Testis (tissue), 3 donors: ENCODE measurements around the gene MLPH. TPM values are rescaled to one million over a fixed set of nuclear protein-coding genes. Genes with fewer than 3 reads are reported as not detected.
"Not testable (repeated sequence)": the region's sequence is repeated elsewhere in the genome, so short reads cannot be mapped to it uniquely, and the experiment has no call there.

ENCODE experiments used
- DNase-seq: peaks from one replicate; pipeline ENCODE4 v3.0.0-alpha.2; 2019
- H3K27ac ChIP-seq, 2 donors: fragments of 200-600 bp; sonication (generic); one replicate each; pipeline ENCODE4 v1.5.1; 2019
- H3K27me3 ChIP-seq: fragments of 200-600 bp; sonication (generic); one replicate; pipeline ENCODE4 v1.5.1; 2019
- H3K36me3 ChIP-seq: fragments of 200-600 bp; sonication (generic); one replicate; pipeline ENCODE4 v1.5.1; 2017; ENCODE audit warnings: low read depth; ENCODE audit errors: missing control alignments
- H3K4me1 ChIP-seq: fragments of 200-600 bp; sonication (generic); one replicate; pipeline ENCODE4 v1.5.1; 2019
- H3K4me3 ChIP-seq, 2 donors: fragments of 200-600 bp; sonication (generic); one replicate each; pipeline ENCODE4 v1.5.1; 2017 to 2019
- H3K9me3 ChIP-seq: fragments of 200-600 bp; sonication (generic); one replicate; pipeline ENCODE4 v1.5.1; 2017
- POLR2A ChIP-seq: fragments of 450-650 bp; IDR thresholded peaks from one replicate; pipeline ENCODE4 v1.6.1; 2017; ENCODE audit warnings: antibody characterized with exemption, mild to moderate bottlenecking, moderate library complexity
- WGBS, 2 donors: methylation state at CpG; one replicate each; pipeline ENCODE4 v1.1.5; 2018; 5-methylcytosine and 5-hydroxymethylcytosine counted together
- intact Hi-C: fragments of 100-400 bp; cut with DNase I; formaldehyde crosslinking; loops from one replicate; pipeline ENCODE4 v1.15.1; 2023; ENCODE audit warnings: low total_unique reads
- polyA plus RNA-seq: library from polyadenylated mRNA; stranded (reverse); fragments of 350-450 nt; fragmentation: Illumina TruSeq; extraction: RNeasy Lipid Tissue Mini Kit (QIAGEN cat#74804); gene quantifications from one replicate; pipeline ENCODE4 v1.2.3, GENCODE V29; 2014; ENCODE audit warnings: low read depth, low replicate concordance; ENCODE audit not compliant: insufficient read depth
- total RNA-seq, 2 donors: library from RNA; depleted of rRNA; stranded (reverse); fragments of >200 nt; gene quantifications; one replicate each; pipeline ENCODE4 v1.2.3, GENCODE V29; 2016
- TF ChIP-seq, protein P1 (sequence below), 3 experiments: fragments of 450-650 bp in 2 of 3; fragments of 200-600 bp in 1 of 3; sonication (generic) in 1 of 3; IDR thresholded peaks; one replicate each; pipeline ENCODE4 v1.5.1; 2016 to 2019; ENCODE audit warnings: antibody characterized with exemption in 3 of 3, mild to moderate bottlenecking in 2 of 3, moderate library complexity in 1 of 3

Gene MLPH
- total and polyA plus RNA-seq, 3 donors from 2014 or later, result 5.5 to 7.4 (median 6.5) TPM

DNA sequence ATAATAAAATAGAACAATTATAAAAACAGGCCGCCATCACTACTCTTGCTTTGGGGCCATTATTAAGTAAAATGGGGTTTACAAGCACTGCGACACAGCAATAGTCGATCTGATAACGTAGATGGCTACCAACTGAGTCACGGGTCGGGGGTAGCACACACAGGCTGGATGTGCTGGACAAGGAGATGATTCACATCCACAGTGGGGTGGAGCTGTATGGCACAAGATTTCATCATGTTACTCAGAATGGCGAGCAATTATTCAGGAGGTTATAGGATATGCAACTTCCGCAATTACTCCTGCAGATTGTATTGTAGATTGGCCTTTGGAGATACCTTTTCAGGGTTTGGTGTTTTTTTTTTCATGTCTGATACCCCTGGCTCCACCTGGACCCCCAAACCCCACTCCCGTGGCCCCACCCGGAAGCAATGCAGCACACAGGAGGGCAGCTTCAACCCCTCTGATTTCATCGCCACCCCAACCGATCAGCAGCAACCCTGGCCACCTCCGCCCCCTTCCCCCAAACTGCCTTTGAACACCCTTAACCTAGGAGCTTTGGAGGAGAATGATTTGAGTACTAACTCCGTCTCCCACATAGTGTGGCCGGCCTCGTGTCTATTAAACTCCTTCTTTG is 21.4 kb upstream of the MLPH start:
- intact Hi-C loops, result no loop called here

DNA sequence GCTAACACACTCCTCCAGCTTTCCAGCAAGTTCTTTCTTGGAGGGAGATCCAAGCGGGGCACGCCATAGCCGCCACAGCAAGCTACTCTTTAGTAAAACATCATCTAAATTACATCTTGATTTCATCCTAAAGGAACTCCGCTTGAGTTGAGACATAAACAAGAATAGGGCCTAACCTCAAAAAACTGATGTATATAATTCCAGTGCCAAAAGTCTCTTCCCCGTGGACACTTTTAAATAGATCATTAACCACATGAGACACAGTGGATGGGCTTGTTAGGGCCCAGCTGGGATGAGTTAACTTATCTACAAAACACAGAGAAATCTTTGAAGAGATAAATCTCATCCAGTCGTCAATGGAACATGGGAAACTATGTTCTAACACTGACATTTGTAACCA is 20.8 kb upstream of the MLPH start:
- TF ChIP-seq, protein P1, sequence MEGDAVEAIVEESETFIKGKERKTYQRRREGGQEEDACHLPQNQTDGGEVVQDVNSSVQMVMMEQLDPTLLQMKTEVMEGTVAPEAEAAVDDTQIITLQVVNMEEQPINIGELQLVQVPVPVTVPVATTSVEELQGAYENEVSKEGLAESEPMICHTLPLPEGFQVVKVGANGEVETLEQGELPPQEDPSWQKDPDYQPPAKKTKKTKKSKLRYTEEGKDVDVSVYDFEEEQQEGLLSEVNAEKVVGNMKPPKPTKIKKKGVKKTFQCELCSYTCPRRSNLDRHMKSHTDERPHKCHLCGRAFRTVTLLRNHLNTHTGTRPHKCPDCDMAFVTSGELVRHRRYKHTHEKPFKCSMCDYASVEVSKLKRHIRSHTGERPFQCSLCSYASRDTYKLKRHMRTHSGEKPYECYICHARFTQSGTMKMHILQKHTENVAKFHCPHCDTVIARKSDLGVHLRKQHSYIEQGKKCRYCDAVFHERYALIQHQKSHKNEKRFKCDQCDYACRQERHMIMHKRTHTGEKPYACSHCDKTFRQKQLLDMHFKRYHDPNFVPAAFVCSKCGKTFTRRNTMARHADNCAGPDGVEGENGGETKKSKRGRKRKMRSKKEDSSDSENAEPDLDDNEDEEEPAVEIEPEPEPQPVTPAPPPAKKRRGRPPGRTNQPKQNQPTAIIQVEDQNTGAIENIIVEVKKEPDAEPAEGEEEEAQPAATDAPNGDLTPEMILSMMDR (IDR thresholded peaks at IDR 0.05), result no peak
- TF ChIP-seq POLR2A, result no peak
- no peak overlapping the region for H3K27ac ChIP-seq
- WGBS, 2 donors, result 77 to 84% methylated on average over 6 of the region's 6 CpGs
- no peaks in the 10 kb centered on the region for H3K4me1 ChIP-seq
- H3K9me3 ChIP-seq, result no peaks in the 10 kb centered on the region
- no peaks in the 10 kb centered on the region for H3K36me3 ChIP-seq
- no peaks in the 10 kb centered on the region for H3K27me3 ChIP-seq
- H3K4me3 ChIP-seq, result no peak overlapping the region
- DNase-seq, result no peak
- intact Hi-C loops, result no loop called here

More for the DNA sequence above, 21.4 kb upstream of the MLPH start:
- H3K9me3 ChIP-seq, result no peaks in the 10 kb centered on the region
- H3K4me3 ChIP-seq, result no peak overlapping the region
- no peaks in the 10 kb centered on the region for H3K27me3 ChIP-seq
- no peaks in the 10 kb centered on the region for H3K4me1 ChIP-seq
- DNase-seq, result no peak
- H3K36me3 ChIP-seq, result no peaks in the 10 kb centered on the region
- WGBS, 2 donors, result 94 to 95% methylated on average over 16 of the region's 16 CpGs
- TF ChIP-seq POLR2A, result no peak
- no peak overlapping the region for H3K27ac ChIP-seq

DNA sequence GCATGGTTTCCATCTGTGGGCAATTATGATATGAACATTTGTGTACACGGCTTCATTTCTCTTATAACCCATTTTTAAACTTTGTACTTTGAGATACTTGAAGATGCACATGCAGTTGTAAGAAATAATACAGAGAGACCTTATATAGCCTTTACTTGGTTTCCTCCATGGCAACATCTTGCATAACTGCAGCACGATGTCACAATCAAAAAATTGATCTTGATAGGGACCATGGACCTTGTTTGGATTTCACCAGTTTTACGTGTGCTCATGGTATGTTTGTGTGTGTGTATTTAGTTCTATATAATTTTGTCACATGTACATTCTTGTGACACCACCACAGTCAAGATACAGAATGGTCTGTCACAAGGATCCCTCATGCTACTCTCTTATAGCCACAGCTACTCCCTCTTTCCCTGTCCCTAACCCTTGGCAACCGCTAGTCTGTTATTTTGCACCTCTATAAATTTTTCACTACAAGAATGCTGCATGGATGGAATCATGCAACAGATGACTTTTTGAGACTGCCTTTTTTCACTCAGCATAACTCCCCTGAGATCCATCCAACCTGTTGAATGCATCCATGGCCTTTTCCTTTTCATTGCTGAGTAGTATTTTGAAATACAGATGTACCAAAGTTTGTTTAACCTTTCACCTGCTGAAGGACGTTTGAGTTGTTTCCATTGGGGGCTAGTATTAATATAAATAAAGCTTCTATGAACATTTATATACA is 19.4 kb upstream of the MLPH start:
- no peak for DNase-seq
- TF ChIP-seq, protein P1 (IDR thresholded peaks at IDR 0.05), result no peak
- TF ChIP-seq POLR2A, result no peak
- H3K4me3 ChIP-seq, result no peak overlapping the region
- intact Hi-C loops, result no loop called here
- no peaks in the 10 kb centered on the region for H3K36me3 ChIP-seq
- H3K4me1 ChIP-seq, result no peaks in the 10 kb centered on the region
- no peak overlapping the region for H3K27ac ChIP-seq
- no peaks in the 10 kb centered on the region for H3K9me3 ChIP-seq
- H3K27me3 ChIP-seq, result no peaks in the 10 kb centered on the region
- WGBS, 2 donors, result 83 to 84% methylated on average over 5 of the region's 5 CpGs

DNA sequence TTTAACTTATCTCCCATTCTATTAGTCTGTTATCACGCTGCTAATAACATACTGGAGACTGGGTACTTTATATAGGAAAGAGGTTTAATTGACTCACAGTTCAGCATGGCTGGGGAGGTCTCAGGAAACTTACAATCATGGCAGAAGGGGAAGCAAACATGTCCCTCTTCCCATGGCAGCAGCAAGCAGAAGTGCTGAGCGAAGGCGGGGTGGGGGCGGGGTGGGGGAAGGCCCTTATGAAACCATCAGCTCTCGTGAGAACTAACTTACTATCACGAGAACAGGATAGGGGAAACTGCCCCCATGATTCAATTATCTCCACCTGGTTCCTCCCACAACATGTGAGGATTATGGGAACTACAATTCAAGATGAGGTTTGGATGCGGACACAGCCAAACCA is 17.6 kb upstream of the MLPH start:
- WGBS, 2 donors, result 82 to 86% methylated on average over 7 of the region's 7 CpGs

DNA sequence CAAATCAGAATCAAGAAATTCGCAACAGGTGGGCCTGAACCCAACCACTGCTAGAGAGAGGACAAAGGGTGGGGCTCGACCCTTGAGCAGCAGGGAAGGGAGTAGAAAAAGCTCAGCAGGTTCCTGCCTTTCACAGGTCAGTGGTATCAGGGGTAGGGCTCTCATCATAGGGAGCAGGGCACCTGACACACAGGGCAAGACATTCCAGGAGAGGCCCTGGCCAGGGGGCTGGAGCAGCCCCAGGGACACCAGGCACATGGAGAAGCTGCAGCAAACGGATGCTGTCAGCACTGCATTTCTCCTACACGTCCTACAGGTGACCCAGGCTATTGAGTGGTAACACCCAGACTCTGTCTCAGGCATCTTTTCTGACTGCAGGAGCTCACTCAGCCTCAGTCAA is 17.2 kb upstream of the MLPH start:
- intact Hi-C loops, result loop anchor here (5.0 to 10.0 kb wide), 2 partner anchors 48 to 345 kb away; no protein-coding TSS in a partner anchor
- H3K36me3 ChIP-seq, result no peaks in the 10 kb centered on the region
- WGBS, 2 donors, result 91 to 96% methylated on average over 2 to 4 of the region's 4 CpGs

More for the DNA sequence above, 17.6 kb upstream of the MLPH start:
- H3K9me3 ChIP-seq, H3K4me3 ChIP-seq, intact Hi-C loops, DNase-seq, H3K36me3 ChIP-seq, H3K4me1 ChIP-seq, H3K27ac ChIP-seq, H3K27me3 ChIP-seq: not testable (repeated sequence)

More for the DNA sequence above, 17.2 kb upstream of the MLPH start:
- Histone ChIP-seq H3K9me3 (no peaks in the 10 kb centered on the region), H3K4me3 (no peak overlapping the region), H3K4me1 (peaks cover 14% of the 10 kb centered on the region), H3K27ac (no peak overlapping the region), H3K27me3 (no peaks in the 10 kb centered on the region)
- DNase-seq, result no peak
- no peak for TF ChIP-seq POLR2A
- TF ChIP-seq, protein P1 (IDR thresholded peaks at IDR 0.05), result no peak
